SK-N-SH (cell line): ENCODE data around the gene NFE2L3. TPM values are rescaled to one million over a fixed set of nuclear protein-coding genes. Genes with fewer than 3 reads are reported as not detected.
A peak's percentile ranks its signal among the peaks of the same experiment; 100 is the strongest.

Experiments used
- CTCF ChIA-PET: fragments of 300-600, 350-600 bp; formaldehyde crosslinking; extraction: SDS; loops from one replicate; lab custom pipeline; 2021; lab: Yijun Ruan, JAX
- POLR2A ChIA-PET: fragments of 350-600 bp; sonication (Branson Sonifier 250); formaldehyde crosslinking; extraction: SDS; loops from one replicate; lab custom pipeline; 2020; ENCODE audit warnings: antibody characterized with exemption, inconsistent platforms; lab: Yijun Ruan, JAX
- DNase-seq: peaks from one replicate; pipeline ENCODE4 v3.0.0; 2012
- H2AFZ ChIP-seq: fragments of 200-600 bp; sonication (generic); 2 replicates; pipeline ENCODE4 v1.8.1; 2016; ENCODE audit warnings: antibody characterized with exemption, mild to moderate bottlenecking, low read depth
- H3F3A ChIP-seq: fragments of 200-600 bp; sonication (generic); replicated peaks from 2 replicates; pipeline ENCODE3; 2016; ENCODE audit warnings: antibody characterized with exemption, mild to moderate bottlenecking; ENCODE audit not compliant: insufficient read depth
- H3K27ac ChIP-seq, 2 experiments: fragments of 200-500 bp in 1 of 2; fragments of 200-600 bp in 1 of 2; sonication (Bioruptor generic) in 1 of 2; sonication (generic), shearing (Covaris generic) in 1 of 2; 2 replicates each; pipeline versions ENCODE4 v1.5.1 to v1.6.1; 2014 to 2016; ENCODE audit warnings: low read depth in 2 of 2, inconsistent platforms in 1 of 2, low read length in 1 of 2, mild to moderate bottlenecking in 1 of 2, mixed read lengths in 1 of 2
- H3K27me3 ChIP-seq: fragments of 200-600 bp; sonication (generic), shearing (Covaris generic); 2 replicates; pipeline ENCODE4 v1.6.1; 2016; ENCODE audit warnings: mixed run types; ENCODE audit not compliant: insufficient read depth
- H3K36me3 ChIP-seq, 2 experiments: fragments of 200-500 bp in 1 of 2; fragments of 200-600 bp in 1 of 2; sonication (Bioruptor generic) in 1 of 2; sonication (generic) in 1 of 2; replicated peaks in 1 of 2; 2 replicates each; pipeline versions ENCODE3 to v1.5.1; 2014 to 2016; ENCODE audit warnings: low read length in 1 of 2, mild to moderate bottlenecking in 1 of 2; ENCODE audit not compliant: insufficient read depth in 2 of 2, control insufficient read depth in 1 of 2
- H3K4me1 ChIP-seq, 2 experiments: fragments of 200-500 bp in 1 of 2; fragments of 200-600 bp in 1 of 2; sonication (Bioruptor generic) in 1 of 2; sonication (generic), shearing (Covaris generic) in 1 of 2; 2 replicates each; pipeline versions ENCODE4 v1.5.1 to v1.6.1; 2014 to 2016; ENCODE audit warnings: low read depth in 1 of 2, low read length in 1 of 2, mixed run types in 1 of 2; ENCODE audit not compliant: insufficient read depth in 2 of 2, control insufficient read depth in 1 of 2
- H3K4me2 ChIP-seq: fragments of 200-600 bp; sonication (generic), shearing (Covaris generic); 2 replicates; pipeline ENCODE4 v1.6.1; 2017; ENCODE audit warnings: mixed run types
- H3K4me3 ChIP-seq, 2 experiments: fragments of 200-500 bp in 1 of 2; fragments of 200-600 bp in 1 of 2; sonication (Bioruptor generic) in 1 of 2; sonication (generic), shearing (Covaris generic) in 1 of 2; 2 replicates each; pipeline versions ENCODE4 v1.5.1 to v1.8.1; 2014 to 2016; ENCODE audit warnings: low read depth in 2 of 2, inconsistent platforms in 1 of 2, low read length in 1 of 2, mild to moderate bottlenecking in 1 of 2, mixed read lengths in 1 of 2, moderate library complexity in 1 of 2
- H3K79me2 ChIP-seq: fragments of 200-600 bp; sonication (generic); 2 replicates; pipeline ENCODE4 v1.8.1; 2017; ENCODE audit warnings: mild to moderate bottlenecking; ENCODE audit not compliant: insufficient read depth
- H3K9ac ChIP-seq: fragments of 200-600 bp; sonication (generic); 2 replicates; pipeline ENCODE4 v1.6.1; 2017; ENCODE audit warnings: mixed run types
- H3K9me2 ChIP-seq: fragments of 200-600 bp; sonication (generic); 2 replicates; pipeline ENCODE4 v1.6.1; 2017; ENCODE audit warnings: mixed run types
- H3K9me3 ChIP-seq: fragments of 200-600 bp; sonication (generic); 2 replicates; pipeline ENCODE4 v1.6.1; 2017; ENCODE audit warnings: mixed run types, mild to moderate bottlenecking, moderate library complexity
- H4K20me1 ChIP-seq: fragments of 200-600 bp; sonication (generic); 2 replicates; pipeline ENCODE4 v1.6.1; 2017; ENCODE audit warnings: mild to moderate bottlenecking, mixed run types; ENCODE audit not compliant: insufficient read depth
- CHD2 ChIP-seq: fragments of 150-350 bp; IDR thresholded peaks from 2 replicates; pipeline ENCODE4 v1.6.1; 2018; ENCODE audit warnings: low read length; ENCODE audit not compliant: partially characterized antibody
- EZH2phosphoT487 ChIP-seq: fragments of 200-600 bp; sonication (generic); IDR thresholded peaks from 2 replicates; pipeline ENCODE4 v1.6.1; 2017; ENCODE audit warnings: low read depth, mixed run types, mild to moderate bottlenecking, antibody characterized with exemption, moderate library complexity, borderline replicate concordance
- FOSL2 ChIP-seq: IDR thresholded peaks from 2 replicates; pipeline ENCODE4 v1.4.0; 2012; ENCODE audit warnings: low read depth, mild to moderate bottlenecking, moderate library complexity, borderline replicate concordance
- GABPA ChIP-seq: IDR thresholded peaks from 2 replicates; pipeline ENCODE4 v1.4.0; 2012; ENCODE audit warnings: low read depth, mild to moderate bottlenecking
- GATA2 ChIP-seq: sonication (generic); formaldehyde crosslinking; IDR thresholded peaks from 2 replicates; pipeline ENCODE4 v1.5.0; 2020; ENCODE audit warnings: mild to moderate bottlenecking, missing genetic modification reagents
- MAX ChIP-seq: IDR thresholded peaks from 2 replicates; pipeline ENCODE4 v1.4.0; 2012; ENCODE audit warnings: low read depth
- MEF2A ChIP-seq: IDR thresholded peaks from 2 replicates; pipeline ENCODE4 v1.4.0; 2012; ENCODE audit warnings: low read depth, borderline replicate concordance
- NRF1 ChIP-seq: IDR thresholded peaks from 2 replicates; pipeline ENCODE4 v1.6.1; 2012; ENCODE audit warnings: low read depth, mild to moderate bottlenecking, low read length
- POLR2AphosphoS5 ChIP-seq: IDR thresholded peaks from 2 replicates; pipeline ENCODE4 v1.6.1; 2012; ENCODE audit warnings: low read depth, low read length
- RXRA ChIP-seq: IDR thresholded peaks from 2 replicates; pipeline ENCODE4 v1.4.0; 2012; ENCODE audit warnings: low read depth, mild to moderate bottlenecking, borderline replicate concordance
- SMC3 ChIP-seq: IDR thresholded peaks from 2 replicates; pipeline ENCODE4 v1.6.1; 2012; ENCODE audit warnings: low read depth, low read length, improper control_type of control experiment
- USF2 ChIP-seq: fragments of 150-350 bp; IDR thresholded peaks from 2 replicates; pipeline ENCODE4 v1.6.1; 2017; ENCODE audit warnings: antibody characterized with exemption, low read length, low read depth, borderline replicate concordance
- ZBTB33 ChIP-seq: IDR thresholded peaks from 2 replicates; pipeline ENCODE4 v1.4.0; 2012; ENCODE audit warnings: low read depth, borderline replicate concordance
- WGBS: methylation state at CpG from one replicate; pipeline ENCODE4 v1.1.6; 2017; ENCODE audit warnings: low lambda C conversion rate; 5-methylcytosine and 5-hydroxymethylcytosine counted together
- polyA plus RNA-seq, 3 experiments: library from polyadenylated mRNA; depleted of rRNA; stranded (reverse); fragments of >200 nt; gene quantifications; 2 replicates each; pipeline ENCODE4 v1.2.3, GENCODE V29; 2012
- TF ChIP-seq, protein P1 (sequence below): fragments of 150-350 bp; IDR thresholded peaks from 2 replicates; pipeline ENCODE4 v1.6.1; 2016; ENCODE audit warnings: mild to moderate bottlenecking, low read depth, low read length

NFE2L3 gene
- polyA plus RNA-seq, 1 of the 3 experiments (the other 2 are of a cell fraction) = 36.1 TPM

DNA sequence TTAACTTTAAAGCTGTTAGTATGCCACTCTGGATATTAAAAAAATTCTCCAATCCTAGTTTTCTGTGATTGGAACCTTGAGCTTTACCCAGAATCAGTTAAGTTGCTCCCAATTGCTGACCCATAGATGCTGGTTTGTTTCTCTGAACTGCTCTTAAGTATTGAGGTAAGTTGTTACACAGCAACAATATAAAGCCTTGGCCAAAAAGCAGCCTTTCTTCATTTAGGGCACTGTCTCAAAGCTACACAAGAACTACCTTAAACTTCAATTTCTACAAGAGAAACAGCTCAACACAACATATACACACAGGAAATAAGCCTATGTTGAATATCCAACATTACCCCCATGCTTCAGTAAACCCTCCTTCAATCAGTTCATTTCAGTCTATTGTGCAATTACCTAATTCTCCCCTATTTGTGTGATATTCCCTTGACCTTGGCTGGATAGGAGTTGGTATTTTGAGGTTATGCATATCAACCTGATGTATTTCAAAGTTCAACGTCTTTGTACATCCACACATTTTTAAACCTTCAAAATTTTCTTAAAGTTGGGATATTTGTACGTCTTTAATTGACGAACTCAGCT is 37.1 kb downstream of the NFE2L3 start:
- Histone ChIP-seq H3K79me2 (peaks cover 57% of the 10 kb centered on the region), H4K20me1 (peaks cover 83% of the 10 kb centered on the region), H3F3A (peaks cover 99% of the 10 kb centered on the region), H3K9me3 (no peaks in the 10 kb centered on the region), H3K4me1 (peaks cover 8 to 12% of the 10 kb centered on the region in 2 experiments; a peak in 3 of 4 replicates), H3K36me3 (peaks cover 84 to 93% of the 10 kb centered on the region in 2 experiments), H2AFZ (no peak overlapping the region), H3K9me2 (no peaks in the 10 kb centered on the region), H3K27me3 (no peaks in the 10 kb centered on the region), H3K9ac (no peak overlapping the region), H3K27ac (peak overlapping the region in 1 of 2 experiments; percentile 19; a peak in 3 of 4 replicates), H3K4me2 (no peak overlapping the region), H3K4me3 (no peak overlapping the region)
- POLR2A ChIA-PET = interaction anchor here (0.6 to 3.7 kb wide), 3 partner anchors 9 to 33 kb away, joined by 6 to 51 read pairs (median 7); partner anchors contain the start of genes CBX3 and HNRNPA2B1
- TF ChIP-seq, protein P1, sequence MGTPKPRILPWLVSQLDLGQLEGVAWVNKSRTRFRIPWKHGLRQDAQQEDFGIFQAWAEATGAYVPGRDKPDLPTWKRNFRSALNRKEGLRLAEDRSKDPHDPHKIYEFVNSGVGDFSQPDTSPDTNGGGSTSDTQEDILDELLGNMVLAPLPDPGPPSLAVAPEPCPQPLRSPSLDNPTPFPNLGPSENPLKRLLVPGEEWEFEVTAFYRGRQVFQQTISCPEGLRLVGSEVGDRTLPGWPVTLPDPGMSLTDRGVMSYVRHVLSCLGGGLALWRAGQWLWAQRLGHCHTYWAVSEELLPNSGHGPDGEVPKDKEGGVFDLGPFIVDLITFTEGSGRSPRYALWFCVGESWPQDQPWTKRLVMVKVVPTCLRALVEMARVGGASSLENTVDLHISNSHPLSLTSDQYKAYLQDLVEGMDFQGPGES = no peak
- TF ChIP-seq FOSL2 = no peak
- TF ChIP-seq GATA2 (CRISPR knock-in tag) = no peak
- TF ChIP-seq POLR2AphosphoS5 = peak; percentile 13; the same call in 1 of the 2 replicates
- no peak for TF ChIP-seq NRF1
- no peak for DNase-seq
- CTCF ChIA-PET = interaction anchor here (0.9 to 3.8 kb wide), 11 partner anchors 9 to 296 kb away, joined by 3 to 71 read pairs (median 7); partner anchors contain the start of gene CBX3
- WGBS = 95% methylated on average over 3 of the region's 3 CpGs

- Histone ChIP-seq H3K4me1 (peaks cover 8 to 14% of the 10 kb centered on the region in 2 experiments; a peak in 3 of 4 replicates), H3K9me2 (no peaks in the 10 kb centered on the region), H2AFZ (no peak overlapping the region), H3K4me3 (no peak overlapping the region), H4K20me1 (peaks cover 83% of the 10 kb centered on the region), H3K9ac (no peak overlapping the region), H3K36me3 (peaks cover 83 to 94% of the 10 kb centered on the region in 2 experiments), H3K9me3 (no peaks in the 10 kb centered on the region), H3F3A (peaks cover 99% of the 10 kb centered on the region), H3K4me2 (no peak overlapping the region), H3K27ac (peak overlapping the region in 1 of 2 experiments; percentile 19; a peak in 1 of 4 replicates), H3K27me3 (no peaks in the 10 kb centered on the region), H3K79me2 (peaks cover 64% of the 10 kb centered on the region)
- 93% methylated on average over 3 of the region's 3 CpGs for WGBS
- no peak for DNase-seq
- CTCF ChIA-PET = interaction anchor here (1.8 to 3.8 kb wide), 7 partner anchors 8 to 296 kb away, joined by 6 to 71 read pairs (median 9); partner anchors contain the start of gene CBX3
- TF ChIP-seq, protein P1 = no peak
- TF ChIP-seq EZH2phosphoT487 (no peak), MEF2A (no peak), MAX (no peak), CHD2 (no peak), RXRA (no peak), ZBTB33 (no peak), SMC3 (no peak), GABPA (no peak), USF2 (no peak)
- POLR2A ChIA-PET = interaction anchor here (3.7 kb wide), 1 partner anchor 9 kb away, joined by 51 read pairs; the partner anchor contains the start of genes CBX3 and HNRNPA2B1
These were observed 37.7 kb downstream of the NFE2L3 start for GRCh38 chr7:26189697-26190096.
